HG03558 (cell line): ENCODE data around the gene HOOK2.

ENCODE experiments used
- ATAC-seq: cut with Tn5 transposase; IDR thresholded peaks from one replicate; pipeline ENCODE4 v1.9.1; 2021; ENCODE audit warnings: moderate number of reproducible peaks; ENCODE audit not compliant: unreplicated experiment; ENCODE audit errors: extremely low read depth

Gene HOOK2

GRCh38 chr19:12783849-12784393 is 8.6 kb upstream of the HOOK2 start:
- ATAC-seq = no peak

- ATAC-seq = no peak
Measured at GRCh38 chr19:12783291-12783848, 8.0 kb upstream of the HOOK2 start.

GRCh38 chr19:12782424-12783290 is 7.3 kb upstream of the HOOK2 start:
- ATAC-seq = no peak

GRCh38 chr19:12782174-12782423 is 6.7 kb upstream of the HOOK2 start:
- ATAC-seq = no peak

GRCh38 chr19:12779162-12779993 is 4.0 kb upstream of the HOOK2 start:
- ATAC-seq = no peak

GRCh38 chr19:12778905-12779161 is 3.5 kb upstream of the HOOK2 start:
- no peak for ATAC-seq

GRCh38 chr19:12778017-12778904 is 2.9 kb upstream of the HOOK2 start:
- no peak for ATAC-seq

- ATAC-seq = no peak
Measured at GRCh38 chr19:12777217-12778016, 2.1 kb upstream of the HOOK2 start.

GRCh38 chr19:12773571-12773970 is 1.8 kb downstream of the HOOK2 start:
- ATAC-seq = no peak

GRCh38 chr19:12772323-12772722 is 3.0 kb downstream of the HOOK2 start:
- no peak for ATAC-seq

- no peak for ATAC-seq
Measured at GRCh38 chr19:12770922-12771321, 4.4 kb downstream of the HOOK2 start.

- no peak for ATAC-seq
Measured at GRCh38 chr19:12769689-12770088, 5.7 kb downstream of the HOOK2 start.

- ATAC-seq = no peak
Measured at GRCh38 chr19:12767666-12768065, 7.7 kb downstream of the HOOK2 start.

GRCh38 chr19:12767150-12767549 is 8.2 kb downstream of the HOOK2 start:
- ATAC-seq = no peak

- ATAC-seq = no peak
Measured at GRCh38 chr19:12766051-12766521, 9.3 kb downstream of the HOOK2 start.

- ATAC-seq = no peak
Measured at GRCh38 chr19:12764698-12765097, 10.7 kb downstream of the HOOK2 start.

- ATAC-seq = no peak
Measured at GRCh38 chr19:12763100-12763499, 12.3 kb downstream of the HOOK2 start.

GRCh38 chr19:12759686-12760085 is 15.7 kb downstream of the HOOK2 start:
- no peak for ATAC-seq

GRCh38 chr19:12757544-12758274 is 17.6 kb downstream of the HOOK2 start:
- no peak for ATAC-seq
